Fibroblast of mammary gland (primary cell): ENCODE results near the gene ADAMTS14.

Experiments used
- DNase-seq: peaks from one replicate; pipeline ENCODE4 v3.0.0-alpha.2; 2010; ENCODE audit warnings: low read depth
- H3K4me3 ChIP-seq: 2 replicates; pipeline ENCODE4 v1.5.1; 2011; ENCODE audit warnings: low read depth, mild to moderate bottlenecking, low read length, moderate library complexity; ENCODE audit not compliant: control insufficient read depth
- TF ChIP-seq, protein P1 (sequence below): conservative IDR thresholded peaks from 2 replicates; pipeline ENCODE4 v1.5.1; 2011; ENCODE audit warnings: low read depth, low read length, inconsistent platforms; ENCODE audit not compliant: control insufficient read depth, insufficient read depth

The ADAMTS14 gene

DNA sequence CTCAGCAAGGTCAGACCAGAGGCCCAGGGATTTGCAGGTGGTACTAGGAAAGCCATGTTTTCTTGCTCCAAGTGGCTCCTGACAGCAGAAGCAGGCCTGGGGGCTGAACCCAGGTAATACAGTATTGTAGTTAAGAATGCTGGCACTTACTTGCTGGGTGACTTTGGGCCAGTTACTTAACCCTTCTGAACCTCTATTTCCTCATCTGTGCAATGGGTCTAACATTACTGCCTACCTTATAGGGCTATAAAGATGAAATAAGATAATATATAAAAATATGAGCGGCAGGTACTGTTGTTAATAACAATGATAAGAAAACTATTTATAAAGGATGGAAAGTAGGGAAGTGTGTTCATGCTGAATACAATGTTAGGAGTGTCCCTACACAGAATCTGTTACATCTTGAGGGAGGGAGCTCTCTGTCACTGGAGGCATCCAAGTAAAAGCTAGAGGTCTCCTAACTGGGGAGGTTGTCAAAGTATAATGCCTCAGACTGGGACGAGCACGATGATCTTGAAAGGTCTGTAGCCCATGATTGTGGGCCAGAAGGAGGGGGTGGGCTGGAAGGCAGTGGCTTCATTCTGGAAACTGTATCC is 26.9 kb downstream of the ADAMTS14 start:
- H3K4me3 ChIP-seq: no peak overlapping the region
- TF ChIP-seq, protein P1, sequence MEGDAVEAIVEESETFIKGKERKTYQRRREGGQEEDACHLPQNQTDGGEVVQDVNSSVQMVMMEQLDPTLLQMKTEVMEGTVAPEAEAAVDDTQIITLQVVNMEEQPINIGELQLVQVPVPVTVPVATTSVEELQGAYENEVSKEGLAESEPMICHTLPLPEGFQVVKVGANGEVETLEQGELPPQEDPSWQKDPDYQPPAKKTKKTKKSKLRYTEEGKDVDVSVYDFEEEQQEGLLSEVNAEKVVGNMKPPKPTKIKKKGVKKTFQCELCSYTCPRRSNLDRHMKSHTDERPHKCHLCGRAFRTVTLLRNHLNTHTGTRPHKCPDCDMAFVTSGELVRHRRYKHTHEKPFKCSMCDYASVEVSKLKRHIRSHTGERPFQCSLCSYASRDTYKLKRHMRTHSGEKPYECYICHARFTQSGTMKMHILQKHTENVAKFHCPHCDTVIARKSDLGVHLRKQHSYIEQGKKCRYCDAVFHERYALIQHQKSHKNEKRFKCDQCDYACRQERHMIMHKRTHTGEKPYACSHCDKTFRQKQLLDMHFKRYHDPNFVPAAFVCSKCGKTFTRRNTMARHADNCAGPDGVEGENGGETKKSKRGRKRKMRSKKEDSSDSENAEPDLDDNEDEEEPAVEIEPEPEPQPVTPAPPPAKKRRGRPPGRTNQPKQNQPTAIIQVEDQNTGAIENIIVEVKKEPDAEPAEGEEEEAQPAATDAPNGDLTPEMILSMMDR: no peak
- no peak for DNase-seq

DNA sequence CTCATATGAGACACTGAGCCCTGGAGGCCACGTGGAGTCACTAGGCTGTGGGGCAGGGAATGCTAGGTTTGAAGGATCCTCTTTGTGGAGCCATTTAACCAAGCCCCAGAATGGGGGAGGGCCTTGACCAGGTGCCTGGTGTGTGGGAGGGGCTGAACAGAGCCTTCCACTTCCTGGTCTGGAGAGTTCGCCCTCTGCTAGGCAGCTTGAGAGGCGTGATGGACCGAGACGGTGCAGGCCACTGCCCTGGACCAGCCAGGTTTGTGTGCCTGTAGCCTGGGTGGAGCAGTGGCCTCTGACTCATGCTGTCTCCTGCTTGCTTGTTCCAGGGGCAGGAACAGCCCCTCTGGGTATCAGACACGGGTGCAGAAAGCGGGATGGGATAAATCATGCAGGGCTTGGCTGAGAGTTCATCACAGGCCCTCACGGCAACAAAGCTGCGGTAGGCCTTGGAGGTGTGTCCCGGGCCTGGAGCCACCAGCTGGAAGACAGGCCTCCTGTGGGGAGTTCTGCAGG is 27.4 kb downstream of the ADAMTS14 start:
- TF ChIP-seq, protein P1: no peak
- DNase-seq: peak; percentile 25
- no peak overlapping the region for H3K4me3 ChIP-seq

DNA sequence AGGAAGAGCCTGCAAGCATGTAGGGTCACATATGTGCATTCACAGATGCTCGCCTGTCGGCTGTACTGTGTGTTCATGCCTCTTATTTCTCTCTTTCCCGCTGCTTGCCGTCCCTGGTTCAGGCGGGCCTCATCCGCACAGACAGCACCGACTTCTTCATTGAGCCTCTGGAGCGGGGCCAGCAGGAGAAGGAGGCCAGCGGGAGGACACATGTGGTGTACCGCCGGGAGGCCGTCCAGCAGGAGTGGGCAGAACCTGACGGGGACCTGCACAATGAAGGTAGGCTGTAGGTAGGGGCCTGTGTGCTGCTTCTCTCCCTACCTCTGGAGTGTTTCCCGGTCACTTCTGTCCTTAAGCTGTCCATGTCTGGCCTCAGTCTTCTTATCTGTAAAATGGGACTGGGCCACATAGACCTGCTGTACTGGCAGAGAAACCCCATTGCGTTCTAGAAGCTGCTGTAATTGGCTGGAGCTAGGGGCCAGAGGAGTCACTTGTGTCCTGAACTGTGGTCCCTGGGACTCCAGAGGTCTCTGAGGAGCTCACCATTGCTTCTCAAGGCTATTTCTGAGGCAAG is 30.0 kb downstream of the ADAMTS14 start:
- TF ChIP-seq, protein P1: no peak
- no peak overlapping the region for H3K4me3 ChIP-seq
- DNase-seq: no peak

DNA sequence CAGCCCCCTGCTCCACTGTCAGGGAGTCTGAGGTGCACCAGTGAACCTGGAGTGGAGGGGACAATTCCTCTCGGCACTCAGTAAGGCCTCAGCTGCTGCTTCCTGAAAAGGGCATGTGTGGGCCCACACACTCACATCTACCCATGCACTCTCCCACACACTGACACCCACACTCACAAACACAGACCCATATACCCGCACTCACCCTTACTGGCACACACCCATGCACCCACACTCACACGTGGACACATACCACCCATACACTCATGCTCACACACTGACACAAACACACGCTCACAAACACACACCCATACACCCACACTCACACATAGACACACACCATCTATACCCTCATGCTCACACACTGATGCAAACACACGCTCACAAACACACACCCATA is 31.9 kb downstream of the ADAMTS14 start:
- DNase-seq: no peak
- TF ChIP-seq, protein P1: no peak

DNA sequence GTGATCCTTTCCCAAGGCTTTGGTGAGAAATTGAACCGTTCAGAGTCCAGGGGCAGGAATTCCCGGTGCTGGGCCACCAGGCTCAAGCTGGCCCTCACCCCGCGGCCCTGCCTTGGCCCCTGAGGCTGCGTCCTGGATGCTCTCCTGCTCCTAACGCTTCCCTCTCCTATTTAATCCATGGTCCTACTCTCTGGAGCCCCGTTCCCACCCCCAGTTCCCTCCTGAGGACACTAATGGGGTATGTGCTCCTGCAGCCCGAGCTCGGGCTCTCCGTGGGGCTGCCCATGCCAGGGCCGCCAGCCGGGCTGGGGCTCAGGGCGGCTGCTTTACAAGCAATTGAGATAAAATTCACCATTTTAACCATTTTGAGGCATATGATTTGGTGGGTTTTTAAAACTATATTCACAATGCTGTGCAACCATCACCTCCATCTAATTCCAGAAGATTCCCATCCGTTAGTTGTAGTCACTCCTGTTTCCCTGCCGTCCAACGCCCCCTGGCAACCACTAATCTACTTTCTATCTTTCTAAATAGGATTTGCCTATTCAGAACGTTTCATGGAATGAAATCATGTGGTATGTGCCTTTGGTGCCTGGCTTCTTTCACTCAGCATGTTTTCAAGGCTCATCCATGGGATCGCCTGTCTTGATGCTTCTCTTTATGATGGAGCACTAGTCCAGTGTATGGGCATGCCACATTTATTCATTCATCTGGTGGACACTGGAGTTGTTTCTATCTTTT is 33.0 kb downstream of the ADAMTS14 start:
- no peak for DNase-seq
- TF ChIP-seq, protein P1: no peak
- no peak overlapping the region for H3K4me3 ChIP-seq

More for the DNA sequence above, 31.9 kb downstream of the ADAMTS14 start:
- H3K4me3 ChIP-seq: no peak overlapping the region

DNA sequence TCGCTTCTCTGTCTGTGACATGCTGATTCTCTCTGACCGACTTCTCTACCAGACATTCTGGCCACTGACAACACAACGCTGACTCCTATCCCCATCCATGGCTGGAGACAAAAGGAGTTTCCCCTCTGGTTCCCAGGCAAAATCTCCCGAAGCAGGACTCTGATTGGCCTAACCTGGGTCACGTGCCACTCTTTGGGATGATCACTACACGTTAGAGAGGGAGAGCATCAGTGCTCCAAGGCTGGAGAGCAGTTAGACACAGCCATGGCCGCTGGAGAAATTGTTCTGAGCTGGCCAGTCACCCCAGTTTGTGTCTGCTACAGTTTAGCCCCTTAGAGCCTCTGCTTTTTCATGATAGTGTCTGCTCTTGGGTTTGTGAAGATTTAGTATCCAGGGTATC is 38.9 kb downstream of the ADAMTS14 start:
- TF ChIP-seq, protein P1: no peak
- DNase-seq: no peak
- H3K4me3 ChIP-seq: no peak overlapping the region
